Measurements from ENCODE around the gene LRP4. TPM values are rescaled to one million over a fixed set of nuclear protein-coding genes. Genes with fewer than 3 reads are reported as not detected.

Gene LRP4
- total RNA-seq, 1 experiment from 2014 or later = 11.6 TPM

GRCh38 chr11:46889251-46889650 is 29.1 kb downstream of the LRP4 start:
- no peak overlapping the region for H3K27ac Mint-ChIP-seq
- no peak overlapping the region for H2BK120ac ChIP-seq (ENCODE audit: low read depth, low read length, poor library complexity, severe bottlenecking)
- no peaks in the 10 kb centered on the region for H3K27me3 Mint-ChIP-seq (ENCODE audit: low read depth)
- WGBS (ENCODE audit: extremely low coverage, insufficient read length, low lambda C conversion rate) = no CpG with 5 or more reads among the region's 7 CpGs
- no peak overlapping the region for H3K23ac ChIP-seq (ENCODE audit: insufficient read length, low read depth, low read length)
- no peaks in the 10 kb centered on the region for H3K9me3 ChIP-seq (ENCODE audit: control insufficient read depth, low read depth, low read length)
- peaks cover 0 to 3% of the 10 kb centered on the region in 2 experiments; a peak in 1 of 4 replicates for H3K4me1 Mint-ChIP-seq
- H2AK5ac ChIP-seq (ENCODE audit: insufficient read length, low read length) = no peak overlapping the region
- no peak overlapping the region for H3K4me2 ChIP-seq (ENCODE audit: insufficient read depth, insufficient read length, low read length)
- no peaks in the 10 kb centered on the region for H3K27me3 ChIP-seq (ENCODE audit: insufficient read depth, low read length)
- H2BK5ac ChIP-seq (ENCODE audit: insufficient read length, low read length) = no peak overlapping the region
- no peak for TF ChIP-seq CTCF (conservative IDR thresholded peaks at IDR 0.05)
- H3K9me3 Mint-ChIP-seq = peaks cover 0 to 4% of the 10 kb centered on the region in 2 experiments; a peak in 1 of 5 replicates
- no peaks in the 10 kb centered on the region for H3K79me2 ChIP-seq (ENCODE audit: insufficient read depth, low read length)
- no peak overlapping the region for H3K9ac ChIP-seq (ENCODE audit: extremely low read depth, insufficient read length, low read length)
- peaks cover 3% of the 10 kb centered on the region for H4K20me1 ChIP-seq (ENCODE audit: control insufficient read depth, insufficient read depth, insufficient read length)
- no peak overlapping the region for H4K5ac ChIP-seq (ENCODE audit: insufficient read length, low read depth, low read length)
- H2AFZ ChIP-seq (ENCODE audit: low read length) = no peak overlapping the region
- no peaks in the 10 kb centered on the region for H3K4me1 ChIP-seq (ENCODE audit: insufficient read depth, low read length)
- no peak overlapping the region for H3K27ac ChIP-seq (ENCODE audit: insufficient read length, low read depth, low read length)
- no peak overlapping the region for H3K4ac ChIP-seq (ENCODE audit: low read depth, low read length)
- H2BK15ac ChIP-seq (ENCODE audit: low read depth, low read length) = no peak overlapping the region
- no peaks in the 10 kb centered on the region for H3K23me2 ChIP-seq (ENCODE audit: insufficient read length, low read depth, low read length, poor library complexity, severe bottlenecking)
- no peak overlapping the region for H4K8ac ChIP-seq (replicated peaks; ENCODE audit: insufficient read length, low read depth, low read length)
- no peak overlapping the region for H2BK12ac ChIP-seq (ENCODE audit: insufficient read length, low read depth, low read length)
- no peaks in the 10 kb centered on the region for H3K79me1 ChIP-seq (ENCODE audit: insufficient read depth, low read depth, low read length, poor library complexity, severe bottlenecking)
- H4K91ac ChIP-seq (ENCODE audit: insufficient read length, low read depth, low read length) = no peak overlapping the region
- no peak overlapping the region for H2BK20ac ChIP-seq (ENCODE audit: low read depth, low read length, poor library complexity, severe bottlenecking)
- H3K36me3 Mint-ChIP-seq (ENCODE audit: insufficient read depth in 1 of 3, low read depth in 3 of 3) = peaks cover 39 to 40% (median 39%) of the 10 kb centered on the region in 3 experiments
- no peak for DNase-seq
- no peak overlapping the region for H3K56ac ChIP-seq (ENCODE audit: insufficient read length, low read depth, low read length)
- no peak overlapping the region for H3T11ph ChIP-seq (ENCODE audit: low read length)
- H3K4me3 Mint-ChIP-seq = no peak overlapping the region
- H3K18ac ChIP-seq (ENCODE audit: insufficient read length, low read depth, low read length) = no peak overlapping the region
- H3K14ac ChIP-seq (ENCODE audit: insufficient read depth, low read length) = no peak overlapping the region
